Trophoblast cell (in vitro differentiated cells and primary cell): ENCODE results near the gene COQ4.

Experiments
- DNase-seq, 2 donors: peaks; one replicate each; pipeline ENCODE4 v3.0.0-alpha.2; 2016
- H2AFZ ChIP-seq: 2 replicates; pipeline ENCODE4 v1.6.1; 2013; ENCODE audit warnings: low read length, moderate library complexity, mild to moderate bottlenecking; ENCODE audit not compliant: insufficient read depth, poor library complexity
- H2AK5ac ChIP-seq: 2 replicates; pipeline ENCODE4 v1.6.1; 2013; ENCODE audit warnings: mild to moderate bottlenecking, low read length
- H2BK120ac ChIP-seq: 2 replicates; pipeline ENCODE4 v1.6.1; 2013; ENCODE audit warnings: low read length, mild to moderate bottlenecking, moderate library complexity; ENCODE audit not compliant: insufficient read depth, poor library complexity
- H2BK12ac ChIP-seq: 2 replicates; pipeline ENCODE4 v1.6.1; 2013; ENCODE audit warnings: mild to moderate bottlenecking, low read length, moderate library complexity
- H2BK5ac ChIP-seq: 2 replicates; pipeline ENCODE4 v1.6.1; 2013; ENCODE audit warnings: low read length, low read depth, moderate library complexity, mild to moderate bottlenecking; ENCODE audit not compliant: poor library complexity
- H3K14ac ChIP-seq: 2 replicates; pipeline ENCODE4 v1.6.1; 2013; ENCODE audit warnings: mild to moderate bottlenecking, low read length
- H3K18ac ChIP-seq: 2 replicates; pipeline ENCODE4 v1.6.1; 2013; ENCODE audit warnings: mild to moderate bottlenecking, low read length
- H3K23ac ChIP-seq: 2 replicates; pipeline ENCODE4 v1.6.1; 2013; ENCODE audit warnings: low read length
- H3K27ac ChIP-seq: 2 replicates; pipeline ENCODE4 v1.5.1; 2013; ENCODE audit warnings: low read depth, mild to moderate bottlenecking, inconsistent platforms, low read length, moderate library complexity
- H3K27me3 ChIP-seq: 2 replicates; pipeline ENCODE4 v1.6.1; 2013; ENCODE audit warnings: inconsistent platforms, mild to moderate bottlenecking, low read length, moderate library complexity; ENCODE audit not compliant: insufficient read depth
- H3K36me3 ChIP-seq, 2 experiments: 1 replicate in 1 of 2; 2 replicates in 1 of 2; pipeline ENCODE4 v1.6.1; 2013; ENCODE audit warnings: low read length in 2 of 2, mild to moderate bottlenecking in 2 of 2, moderate library complexity in 1 of 2; ENCODE audit not compliant: insufficient read depth in 2 of 2, control insufficient read depth in 1 of 2
- H3K4ac ChIP-seq: 2 replicates; pipeline ENCODE4 v1.6.1; 2013; ENCODE audit warnings: low read depth, mild to moderate bottlenecking, low read length, moderate library complexity
- H3K4me1 ChIP-seq, 2 experiments: 1 replicate in 1 of 2; 2 replicates in 1 of 2; pipeline ENCODE4 v1.6.1; 2013; ENCODE audit warnings: low read length in 2 of 2, mild to moderate bottlenecking in 2 of 2, moderate library complexity in 1 of 2; ENCODE audit not compliant: insufficient read depth in 2 of 2, control insufficient read depth in 1 of 2
- H3K4me2 ChIP-seq: 2 replicates; pipeline ENCODE4 v1.6.1; 2013; ENCODE audit warnings: inconsistent platforms, mild to moderate bottlenecking, low read length, moderate library complexity
- H3K4me3 ChIP-seq: 2 replicates; pipeline ENCODE4 v1.5.1; 2013; ENCODE audit warnings: mild to moderate bottlenecking, low read depth, low read length, inconsistent platforms
- H3K79me1 ChIP-seq: one replicate; pipeline ENCODE4 v1.6.1; 2013; ENCODE audit warnings: low read length
- H3K79me2 ChIP-seq: 2 replicates; pipeline ENCODE4 v1.6.1; 2013; ENCODE audit warnings: low read length, mild to moderate bottlenecking; ENCODE audit not compliant: control insufficient read depth, insufficient read depth, poor library complexity
- H3K9ac ChIP-seq: 2 replicates; pipeline ENCODE4 v1.6.1; 2013; ENCODE audit warnings: mild to moderate bottlenecking, low read length
- H3K9me3 ChIP-seq: 2 replicates; pipeline ENCODE4 v1.6.1; 2013; ENCODE audit warnings: low read depth, mild to moderate bottlenecking, control low read depth, inconsistent platforms, low read length; ENCODE audit not compliant: insufficient read depth
- H4K12ac ChIP-seq: 2 replicates; pipeline ENCODE4 v1.6.1; 2013; ENCODE audit warnings: low read depth, mild to moderate bottlenecking, low read length, moderate library complexity
- H4K8ac ChIP-seq: 2 replicates; pipeline ENCODE4 v1.6.1; 2013; ENCODE audit warnings: low read depth, mild to moderate bottlenecking, low read length, moderate library complexity
- H4K91ac ChIP-seq: one replicate; pipeline ENCODE4 v1.6.1; 2013; ENCODE audit warnings: low read depth, mild to moderate bottlenecking, low read length, moderate library complexity
- WGBS: extraction: QIAGEN DNeasy Blood & Tissue Kit; methylation state at CpG from one replicate; pipeline ENCODE4 v1.1.7; 2013; ENCODE audit warnings: missing lambda C conversion rate; ENCODE audit not compliant: insufficient read length, insufficient coverage; ENCODE audit errors: extremely low coverage; 5-methylcytosine and 5-hydroxymethylcytosine counted together

The COQ4 gene

GRCh38 chr9:128285033-128285784 is 37.4 kb upstream of the COQ4 start:
- H2BK120ac ChIP-seq = no peak overlapping the region
- no peak overlapping the region for H3K18ac ChIP-seq
- no peak overlapping the region for H2BK12ac ChIP-seq
- H4K12ac ChIP-seq = no peak overlapping the region
- no peak overlapping the region for H3K14ac ChIP-seq
- no peaks in the 10 kb centered on the region for H3K79me1 ChIP-seq
- H3K4me3 ChIP-seq = no peak overlapping the region
- no CpG with 5 or more reads among the region's 12 CpGs for WGBS
- H3K23ac ChIP-seq = no peak overlapping the region
- no peak for DNase-seq
- H3K79me2 ChIP-seq = no peaks in the 10 kb centered on the region
- no peak overlapping the region for H4K8ac ChIP-seq
- peaks cover 0 to under 1% of the 10 kb centered on the region in 2 experiments for H3K4me1 ChIP-seq
- no peaks in the 10 kb centered on the region for H3K9me3 ChIP-seq
- H3K4me2 ChIP-seq = no peak overlapping the region
- no peak overlapping the region for H2AK5ac ChIP-seq
- no peak overlapping the region for H3K4ac ChIP-seq
- no peak overlapping the region for H3K9ac ChIP-seq
- no peak overlapping the region for H2BK5ac ChIP-seq
- H4K91ac ChIP-seq = no peak overlapping the region
- H2AFZ ChIP-seq = no peak overlapping the region
- H3K27me3 ChIP-seq = no peaks in the 10 kb centered on the region
- H3K27ac ChIP-seq = no peak overlapping the region
- H3K36me3 ChIP-seq = peaks cover 24 to 27% of the 10 kb centered on the region in 2 experiments

GRCh38 chr9:128286440-128286839 is 36.2 kb upstream of the COQ4 start:
- Histone ChIP-seq H3K79me2 (no peaks in the 10 kb centered on the region), H3K4ac (no peak overlapping the region), H3K9ac (peak overlapping the region; percentile 30), H2BK120ac (no peak overlapping the region), H4K8ac (no peak overlapping the region), H3K4me3 (no peak overlapping the region), H3K23ac (no peak overlapping the region), H3K9me3 (no peaks in the 10 kb centered on the region), H3K79me1 (no peaks in the 10 kb centered on the region), H2AK5ac (no peak overlapping the region), H3K27ac (no peak overlapping the region), H4K12ac (no peak overlapping the region), H2AFZ (no peak overlapping the region), H3K14ac (no peak overlapping the region), H3K18ac (no peak overlapping the region), H3K4me1 (no peaks in the 10 kb centered on the region), H4K91ac (no peak overlapping the region), H3K4me2 (no peak overlapping the region), H3K27me3 (no peaks in the 10 kb centered on the region), H3K36me3 (peaks cover 24 to 27% of the 10 kb centered on the region in 2 experiments), H2BK5ac (no peak overlapping the region), H2BK12ac (no peak overlapping the region)
- WGBS = no CpG with 5 or more reads among the region's 6 CpGs
- no peak for DNase-seq

- Histone ChIP-seq H3K79me1 (no peaks in the 10 kb centered on the region), H2BK120ac (no peak overlapping the region), H2BK5ac (no peak overlapping the region), H3K18ac (no peak overlapping the region), H3K14ac (no peak overlapping the region), H3K4me3 (no peak overlapping the region), H4K91ac (no peak overlapping the region), H3K79me2 (no peaks in the 10 kb centered on the region), H4K12ac (no peak overlapping the region), H3K27me3 (no peaks in the 10 kb centered on the region), H3K9me3 (no peaks in the 10 kb centered on the region), H2AK5ac (no peak overlapping the region), H3K9ac (no peak overlapping the region), H3K27ac (no peak overlapping the region), H2AFZ (no peak overlapping the region), H3K4me1 (no peaks in the 10 kb centered on the region), H3K4me2 (no peak overlapping the region), H3K23ac (no peak overlapping the region), H3K4ac (no peak overlapping the region), H4K8ac (no peak overlapping the region), H2BK12ac (no peak overlapping the region), H3K36me3 (peaks cover 24 to 27% of the 10 kb centered on the region in 2 experiments)
- no peak for DNase-seq
- WGBS = no CpG with 5 or more reads among the region's 11 CpGs
Observed at GRCh38 chr9:128288273-128289004, 34.2 kb upstream of the COQ4 start.

GRCh38 chr9:128292009-128292408 is 30.6 kb upstream of the COQ4 start:
- Histone ChIP-seq H3K18ac (no peak overlapping the region), H3K9ac (no peak overlapping the region), H3K27ac (no peak overlapping the region), H3K4me2 (no peak overlapping the region), H4K12ac (no peak overlapping the region), H3K14ac (no peak overlapping the region), H4K91ac (no peak overlapping the region), H3K79me1 (no peaks in the 10 kb centered on the region), H3K23ac (no peak overlapping the region), H3K79me2 (no peaks in the 10 kb centered on the region), H2BK120ac (no peak overlapping the region), H3K4ac (no peak overlapping the region), H3K36me3 (peaks cover 9% of the 10 kb centered on the region in 2 experiments), H2BK5ac (no peak overlapping the region), H2AFZ (no peak overlapping the region), H3K4me1 (peaks cover 6 to 8% of the 10 kb centered on the region in 2 experiments), H3K9me3 (no peaks in the 10 kb centered on the region), H3K27me3 (no peaks in the 10 kb centered on the region), H4K8ac (no peak overlapping the region), H2BK12ac (no peak overlapping the region), H2AK5ac (no peak overlapping the region), H3K4me3 (no peak overlapping the region)
- no CpG with 5 or more reads among the region's 3 CpGs for WGBS
- no peak for DNase-seq
